ENCODE results near the gene TNNI2. TPM values are rescaled to one million over a fixed set of nuclear protein-coding genes. Genes with fewer than 3 reads are reported as not detected.

TNNI2 gene
- total RNA-seq, 1 experiment from 2014 or later, result 7.8 TPM

- intact Hi-C loops (cut with micrococcal nuclease; ENCODE audit: unreplicated experiment), result loop anchor here (1.0 to 10.0 kb wide), 2 partner anchors 67 to 282 kb away; no protein-coding TSS in a partner anchor
- Histone ChIP-seq H3F3A (ENCODE audit: insufficient read depth, low read depth) (no peaks in the 10 kb centered on the region; the same call in 1 of the 2 replicates), H3K4me2 (peak overlapping the region; percentile 67), H2AFZ (no peak overlapping the region), H4K20me1 (ENCODE audit: insufficient read depth) (no peaks in the 10 kb centered on the region), H3K4me3 (no peak overlapping the region), H3K9me3 (ENCODE audit: insufficient read depth, low read depth) (no peaks in the 10 kb centered on the region), H3K36me3 (ENCODE audit: low read depth) (no peaks in the 10 kb centered on the region), H3K27ac (no peak overlapping the region), H3K27me3 (ENCODE audit: insufficient read depth, low read depth) (no peaks in the 10 kb centered on the region), H3K79me2 (ENCODE audit: low read depth) (no peaks in the 10 kb centered on the region), H3K4me1 (replicated peaks; ENCODE audit: insufficient read depth) (peaks cover 54% of the 10 kb centered on the region), H3K9me2 (ENCODE audit: insufficient read depth) (no peaks in the 10 kb centered on the region)
- no peak for TF ChIP-seq EZH2 (IDR thresholded peaks at IDR 0.05; ENCODE audit: low read depth)
- TF ChIP-seq CTCF (conservative IDR thresholded peaks at IDR 0.05), result no peak; the same call in 1 of the 2 replicates
- peak; percentile 76 to 78 for DNase-seq
- POLR2A ChIA-PET (ENCODE audit: unreplicated experiment), result no interaction called here
- CTCF ChIA-PET, result no interaction called here
- no TSS peak for BruUV-seq (replicated peaks)
Observed at GRCh38 chr11:1827095-1827813, 11.5 kb upstream of the TNNI2 start.

- H3K27me3 ChIP-seq (ENCODE audit: insufficient read depth, low read depth), result no peaks in the 10 kb centered on the region
- no peak overlapping the region for H3K4me3 ChIP-seq
- TF ChIP-seq EZH2 (IDR thresholded peaks at IDR 0.05; ENCODE audit: low read depth) (no peak), CTCF (conservative IDR thresholded peaks at IDR 0.05) (no peak)
- H3K4me1 ChIP-seq (replicated peaks; ENCODE audit: insufficient read depth), result peaks cover 61% of the 10 kb centered on the region
- H3K9me2 ChIP-seq (ENCODE audit: insufficient read depth), result no peaks in the 10 kb centered on the region
- no peaks in the 10 kb centered on the region for H4K20me1 ChIP-seq (ENCODE audit: insufficient read depth)
- intact Hi-C loops (cut with micrococcal nuclease; ENCODE audit: unreplicated experiment), result loop anchor here (1.0 to 10.0 kb wide), 2 partner anchors 68 to 283 kb away; no protein-coding TSS in a partner anchor
- H2AFZ ChIP-seq, result no peak overlapping the region
- POLR2A ChIA-PET (ENCODE audit: unreplicated experiment), result no interaction called here
- no peaks in the 10 kb centered on the region for H3K79me2 ChIP-seq (ENCODE audit: low read depth)
- H3K4me2 ChIP-seq, result 0 out of 2 replicates have a peak overlapping the region, but pooled peaks have one; percentile 64
- H3F3A ChIP-seq (ENCODE audit: insufficient read depth, low read depth), result no peaks in the 10 kb centered on the region; the same call in 1 of the 2 replicates
- no peak for DNase-seq
- BruUV-seq (replicated peaks), result no TSS peak
- H3K27ac ChIP-seq, result no peak overlapping the region
- H3K36me3 ChIP-seq (ENCODE audit: low read depth), result no peaks in the 10 kb centered on the region
- CTCF ChIA-PET, result no interaction called here
- no peaks in the 10 kb centered on the region for H3K9me3 ChIP-seq (ENCODE audit: insufficient read depth, low read depth)
Observed at GRCh38 chr11:1827931-1828330, 10.8 kb upstream of the TNNI2 start.

- TF ChIP-seq EZH2 (IDR thresholded peaks at IDR 0.05; ENCODE audit: low read depth), result no peak
- no peak for TF ChIP-seq CTCF (conservative IDR thresholded peaks at IDR 0.05)
- no peak overlapping the region for H3K4me3 ChIP-seq
- H3K27ac ChIP-seq, result no peak overlapping the region
- H3K9me2 ChIP-seq (ENCODE audit: insufficient read depth), result no peaks in the 10 kb centered on the region
- peak overlapping the region; percentile 64 for H3K4me2 ChIP-seq
- no peaks in the 10 kb centered on the region for H4K20me1 ChIP-seq (ENCODE audit: insufficient read depth)
- no peak overlapping the region for H2AFZ ChIP-seq
- BruUV-seq (replicated peaks), result no TSS peak
- H3K9me3 ChIP-seq (ENCODE audit: insufficient read depth, low read depth), result no peaks in the 10 kb centered on the region
- CTCF ChIA-PET, result no interaction called here
- H3K27me3 ChIP-seq (ENCODE audit: insufficient read depth, low read depth), result no peaks in the 10 kb centered on the region
- no peaks in the 10 kb centered on the region; the same call in 1 of the 2 replicates for H3F3A ChIP-seq (ENCODE audit: insufficient read depth, low read depth)
- intact Hi-C loops (cut with micrococcal nuclease; ENCODE audit: unreplicated experiment), result loop anchor here (10.0 kb wide), 1 partner anchor 284 kb away; no protein-coding TSS in a partner anchor
- no peak for DNase-seq
- H3K4me1 ChIP-seq (replicated peaks; ENCODE audit: insufficient read depth), result peaks cover 67% of the 10 kb centered on the region
- POLR2A ChIA-PET (ENCODE audit: unreplicated experiment), result no interaction called here
- H3K79me2 ChIP-seq (ENCODE audit: low read depth), result no peaks in the 10 kb centered on the region
- no peaks in the 10 kb centered on the region for H3K36me3 ChIP-seq (ENCODE audit: low read depth)
Observed at GRCh38 chr11:1828542-1828941, 10.2 kb upstream of the TNNI2 start.

All from PC-9 (cell line).